AG09319 (cell line): Measurements from ENCODE around the gene MAMDC2.

Source experiments
- DNase-seq: peaks from one replicate; pipeline ENCODE4 v3.0.0-alpha.2; 2010; ENCODE audit warnings: low read depth; ENCODE audit errors: extremely low read depth
- CTCF ChIP-seq: IDR thresholded peaks from 2 replicates; pipeline ENCODE4 v1.5.1; 2011; ENCODE audit warnings: low read depth, mild to moderate bottlenecking, inconsistent platforms, low read length, moderate library complexity

The MAMDC2 gene

GRCh38 chr9:70079417-70080037 is 35.9 kb downstream of the MAMDC2 start:
- DNase-seq: peak; percentile 32

GRCh38 chr9:70080481-70081119 is 37.0 kb downstream of the MAMDC2 start:
- peak; percentile 45 for DNase-seq
- TF ChIP-seq CTCF: no peak

More at GRCh38 chr9:70079417-70080037, 35.9 kb downstream of the MAMDC2 start:
- TF ChIP-seq CTCF: no peak

GRCh38 chr9:70081120-70081495 is 37.5 kb downstream of the MAMDC2 start:
- DNase-seq: no peak
- TF ChIP-seq CTCF: no peak

GRCh38 chr9:70083429-70083828 is 39.8 kb downstream of the MAMDC2 start:
- DNase-seq: no peak
- TF ChIP-seq CTCF: no peak

GRCh38 chr9:70085241-70085640 is 41.6 kb downstream of the MAMDC2 start:
- no peak for DNase-seq
- TF ChIP-seq CTCF: no peak

- no peak for TF ChIP-seq CTCF
- no peak for DNase-seq
Measured at GRCh38 chr9:70091103-70091502, 47.5 kb downstream of the MAMDC2 start.

- TF ChIP-seq CTCF: no peak
- DNase-seq: no peak
Measured at GRCh38 chr9:70091572-70091971, 47.9 kb downstream of the MAMDC2 start.
